Posterior cingulate gyrus (tissue), 11 donors: ENCODE data around the gene B3GALT4.
A peak's percentile ranks its signal among the peaks of the same experiment; 100 is the strongest.

ENCODE experiments used
- DNase-seq, 10 donors: peaks; one replicate each; pipeline versions ENCODE4 v3.0.0 to v3.0.0-alpha.2; 2020 to 2021; ENCODE audit warnings: mixed read lengths in 3 of 10
- intact Hi-C: fragments of 100-400 bp; cut with DNase I; formaldehyde crosslinking; loops from one replicate; pipeline ENCODE4 v1.15.1; 2023

The B3GALT4 gene

GRCh38 chr6:33313105-33313708 is 36.3 kb downstream of the B3GALT4 start:
- DNase-seq, result peak in 9 of 10 donors; percentile 22 to 90 (median 47)

GRCh38 chr6:33313709-33314514 is 37.0 kb downstream of the B3GALT4 start, which contains the start of gene TAPBP:
TSS of gene TAPBP (minus strand) at chr6:33314078. CDS start at chr6:33314041, 37 bp downstream.
- intact Hi-C loops, result loop anchor here (2.0 to 10.0 kb wide), 2 partner anchors 15 to 101 kb away; partner anchors contain the start of genes CUTA, PHF1 and RGL2
- peak in 9 of 10 donors; percentile 42 to 91 (median 53) for DNase-seq

More at GRCh38 chr6:33313105-33313708, 36.3 kb downstream of the B3GALT4 start:
- intact Hi-C loops, result loop anchor here (10.0 kb wide), 1 partner anchor 102 kb away; the partner anchor contains the start of genes CUTA and PHF1

GRCh38 chr6:33314515-33314942 is 37.6 kb downstream of the B3GALT4 start:
- intact Hi-C loops, result loop anchor here (2.0 to 10.0 kb wide), 2 partner anchors 16 to 100 kb away; partner anchors contain the start of genes CUTA, PHF1 and RGL2
- DNase-seq, result peak in 5 of 10 donors; percentile 40 to 89 (median 54)

DNA sequence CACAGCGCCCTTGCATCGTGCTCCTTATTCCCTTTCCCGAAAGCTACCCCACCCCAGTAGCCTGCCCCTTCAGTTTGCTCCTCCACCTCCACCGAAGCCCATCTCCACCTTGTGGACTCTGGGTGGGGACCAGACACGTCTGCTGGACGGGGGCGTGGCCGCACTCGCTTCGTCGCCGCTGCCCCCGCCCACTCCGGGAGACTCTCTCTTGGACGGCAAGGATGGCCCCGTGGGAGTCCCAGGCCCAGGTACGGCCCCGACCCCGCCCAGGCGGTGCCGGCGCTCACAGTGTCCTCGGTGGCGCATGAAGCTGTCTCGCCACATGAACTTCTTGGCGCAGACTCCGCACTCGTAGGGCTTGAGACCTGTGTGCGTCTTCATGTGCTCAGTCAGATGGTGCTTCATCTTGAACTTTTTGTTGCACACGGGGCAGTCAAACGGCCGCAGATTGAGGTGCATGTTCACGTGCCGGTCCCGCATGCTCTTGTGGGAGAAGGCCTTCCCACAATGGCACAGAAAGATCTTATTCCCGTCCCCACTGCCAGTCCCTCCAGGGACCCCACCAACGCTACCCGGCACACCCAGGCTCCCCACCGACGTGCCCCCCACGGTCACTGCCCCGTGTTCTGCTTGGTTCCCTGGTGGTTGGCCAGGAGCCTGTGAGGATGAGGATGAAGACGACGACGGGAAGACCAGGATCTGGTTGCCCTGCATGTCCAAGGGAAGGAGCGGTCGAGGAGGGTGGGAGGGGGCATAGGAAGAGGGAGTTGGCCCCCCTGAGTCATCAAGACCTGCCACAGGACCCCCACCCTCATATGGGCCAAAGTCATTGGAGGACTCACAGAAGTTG is 38.2 kb downstream of the B3GALT4 start:
- intact Hi-C loops, result loop anchor here (2.0 to 10.0 kb wide), 2 partner anchors 16 to 100 kb away; partner anchors contain the start of genes CUTA, PHF1 and RGL2
- DNase-seq, result peak in 1 of 10 donors; percentile 82

GRCh38 chr6:33315793-33316602 is 39.1 kb downstream of the B3GALT4 start:
- peak in 1 of 10 donors; percentile 52 for DNase-seq
- intact Hi-C loops, result loop anchor here (2.0 to 10.0 kb wide), 2 partner anchors 17 to 99 kb away; partner anchors contain the start of genes CUTA, PHF1 and RGL2

DNA sequence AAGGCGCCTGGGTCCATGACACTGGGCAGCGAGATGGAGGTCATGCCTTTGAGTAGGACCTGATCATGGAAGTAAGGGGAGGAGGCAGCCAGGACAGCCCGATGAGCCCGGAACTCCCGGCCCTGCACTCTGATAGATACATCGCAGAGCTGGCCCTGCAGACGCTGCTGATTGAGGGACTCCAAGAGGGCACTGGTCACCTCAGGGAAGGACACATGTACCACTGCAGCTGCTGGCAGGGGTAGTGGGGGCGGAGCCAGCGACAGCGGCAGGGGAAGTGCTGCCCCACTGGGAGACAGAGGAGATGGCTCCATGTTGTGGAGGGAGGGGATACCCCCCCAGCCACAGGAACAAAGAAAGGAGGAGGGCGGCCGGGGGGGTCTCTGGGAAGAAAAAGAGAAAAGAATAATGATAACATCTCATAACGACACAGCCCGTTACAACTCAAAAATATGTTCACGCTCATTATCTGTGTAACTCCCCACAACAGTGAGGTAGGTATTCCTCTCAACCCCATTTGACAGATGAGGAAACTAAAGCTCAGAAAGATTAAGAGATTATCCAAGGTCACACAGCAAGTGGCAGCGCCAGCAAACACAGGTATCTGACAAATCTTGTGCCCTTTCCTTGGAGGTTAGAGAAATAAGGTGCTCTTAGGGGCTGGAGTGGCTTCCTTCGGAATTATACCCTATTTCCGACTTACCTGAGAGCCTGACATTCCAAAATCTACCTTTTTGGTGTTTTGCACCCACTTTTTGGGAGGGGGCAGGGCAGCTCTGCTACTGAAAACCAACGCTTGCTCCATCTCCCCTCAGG is 39.9 kb downstream of the B3GALT4 start:
- DNase-seq, result peak in 1 of 10 donors; percentile 77
- intact Hi-C loops, result loop anchor here (10.0 kb wide), 1 partner anchor 98 kb away; the partner anchor contains the start of genes CUTA and PHF1

GRCh38 chr6:33317419-33317668 is 40.4 kb downstream of the B3GALT4 start:
- intact Hi-C loops, result loop anchor here (10.0 kb wide), 1 partner anchor 97 kb away; the partner anchor contains the start of genes CUTA and PHF1

DNA sequence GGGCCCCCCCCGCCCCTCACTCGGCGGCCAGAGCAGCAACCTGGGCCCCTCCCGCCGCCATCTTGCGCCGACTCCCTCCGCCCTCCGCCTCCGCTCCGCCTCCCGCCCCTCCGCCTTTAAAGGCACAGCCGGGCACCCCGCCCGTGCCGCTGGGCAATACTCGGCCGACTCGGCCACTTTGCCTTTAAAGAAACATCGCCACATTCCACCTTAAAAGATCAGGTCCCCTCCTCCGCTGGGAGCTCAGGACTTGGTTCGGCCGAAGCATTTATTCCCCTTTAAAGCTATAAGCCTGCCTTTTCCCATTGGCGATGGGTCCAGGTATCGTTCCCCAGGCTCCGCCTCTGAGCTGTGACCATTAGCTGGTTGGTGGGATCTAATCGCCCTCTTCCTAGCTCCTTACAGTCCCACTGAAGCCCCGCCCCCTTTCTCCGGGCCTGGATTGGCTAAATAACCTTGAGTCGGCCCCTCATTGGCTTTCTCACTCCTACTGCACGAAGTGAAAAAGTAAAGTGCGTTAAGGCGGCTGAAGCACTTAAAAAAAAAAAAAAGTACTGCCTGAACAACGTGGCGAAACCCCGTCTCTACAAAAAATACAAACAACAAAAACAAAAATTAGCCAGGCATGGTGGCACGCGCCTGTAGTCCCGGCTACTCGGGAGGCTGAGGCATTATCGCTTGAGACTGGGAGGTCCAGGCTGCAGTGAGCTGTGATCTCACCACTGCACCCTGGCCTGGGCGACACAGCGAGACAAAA is 40.9 kb downstream of the B3GALT4 start, which contains the start of gene ZBTB22:
Gene ZBTB22, minus strand, starts transcription at position 76 of the 757 bp plus-strand sequence. CDS start 828 bp downstream, outside the sequence.
- DNase-seq, result peak; percentile 93 to 99 (median 97)
- intact Hi-C loops, result loop anchor here (10.0 kb wide), 1 partner anchor 97 kb away; the partner anchor contains the start of genes CUTA and PHF1

More at GRCh38 chr6:33317419-33317668, 40.4 kb downstream of the B3GALT4 start:
- no peak for DNase-seq

GRCh38 chr6:33318426-33319073 is 41.6 kb downstream of the B3GALT4 start:
- intact Hi-C loops, result loop anchor here (10.0 kb wide), 1 partner anchor 96 kb away; the partner anchor contains the start of genes CUTA and PHF1
- peak in 1 of 10 donors; percentile 18 for DNase-seq

- intact Hi-C loops, result loop anchor here (10.0 kb wide), 1 partner anchor 95 kb away; the partner anchor contains the start of genes CUTA and PHF1
- peak in 1 of 10 donors; percentile 1 for DNase-seq
Measured at GRCh38 chr6:33319939-33320314, 43.0 kb downstream of the B3GALT4 start.

- peak in 1 of 10 donors; percentile 70 for DNase-seq
Measured at GRCh38 chr6:33320315-33321181, 43.6 kb downstream of the B3GALT4 start.

GRCh38 chr6:33321227-33321626 is 44.3 kb downstream of the B3GALT4 start:
- no peak for DNase-seq
- intact Hi-C loops, result no loop called here

More at GRCh38 chr6:33320315-33321181, 43.6 kb downstream of the B3GALT4 start:
- intact Hi-C loops, result no loop called here

GRCh38 chr6:33323623-33323948 is 46.7 kb downstream of the B3GALT4 start:
- DNase-seq, result no peak
- intact Hi-C loops, result no loop called here

- DNase-seq, result no peak
- intact Hi-C loops, result no loop called here
Measured at GRCh38 chr6:33324125-33324524, 47.2 kb downstream of the B3GALT4 start.
